A549 (cell line): ENCODE data around the gene SLC6A15.

Experiments used
- CEBPB ChIP-seq, 2 experiments: fragments of >200 bp in 1 of 2; sonication (Bioruptor Twin) in 1 of 2; formaldehyde crosslinking in 1 of 2; IDR thresholded peaks; 2 replicates each; pipeline ENCODE4 v1.6.1; 2012 to 2016
- CTCF ChIP-seq: fragments of >200 bp; sonication (Bioruptor Twin); formaldehyde crosslinking; IDR thresholded peaks from 3 replicates; pipeline ENCODE4 v1.5.1; 2016
- EP300 ChIP-seq, 2 experiments: fragments of >200 bp; sonication (Bioruptor Twin); formaldehyde crosslinking; IDR thresholded peaks; 2 replicates in 1 of 2; 3 replicates in 1 of 2; pipeline ENCODE4 v1.6.1; 2016 to 2017
- FOSL2 ChIP-seq, 2 experiments: fragments of 450-650 bp in 1 of 2; fragments of >200 bp in 1 of 2; sonication (Bioruptor Twin) in 1 of 2; formaldehyde crosslinking; IDR thresholded peaks; 2 replicates each; pipeline versions ENCODE4 v1.5.0 to v1.6.1; 2016 to 2020; ENCODE audit warnings: mild to moderate bottlenecking in 1 of 2, moderate library complexity in 1 of 2
- GATA3 ChIP-seq: IDR thresholded peaks from 2 replicates; pipeline ENCODE4 v1.6.1; 2012; ENCODE audit warnings: borderline replicate concordance
- HOXA7 ChIP-seq: fragments of 250-450 bp; sonication (Bioruptor Pico); IDR thresholded peaks from 2 replicates; pipeline ENCODE4 v1.5.0; 2020; ENCODE audit warnings: mild to moderate bottlenecking, moderate library complexity
- JUN ChIP-seq, 2 experiments: fragments of >200 bp; sonication (Bioruptor Twin); formaldehyde crosslinking; IDR thresholded peaks; 2 replicates in 1 of 2; 3 replicates in 1 of 2; pipeline ENCODE4 v1.6.1; 2016 to 2017
- KDM5A ChIP-seq: fragments of 200-600 bp; sonication (generic); IDR thresholded peaks from 2 replicates; pipeline ENCODE4 v1.6.1; 2016; ENCODE audit warnings: antibody characterized with exemption, mild to moderate bottlenecking
- MYC ChIP-seq: IDR thresholded peaks from 2 replicates; pipeline ENCODE4 v1.6.1; 2012; ENCODE audit warnings: mild to moderate bottlenecking, inconsistent platforms, low read length, improper control_type of control experiment, borderline replicate concordance
- POLR2A ChIP-seq: IDR thresholded peaks from 2 replicates; pipeline ENCODE4 v1.6.1; 2012; ENCODE audit warnings: mild to moderate bottlenecking, low read length
- RAD21 ChIP-seq, 2 experiments: fragments of >200 bp in 1 of 2; sonication (Bioruptor Twin) in 1 of 2; formaldehyde crosslinking in 1 of 2; IDR thresholded peaks in 1 of 2; conservative IDR thresholded peaks in 1 of 2; 2 replicates in 1 of 2; 3 replicates in 1 of 2; pipeline ENCODE4 v1.6.1; 2012 to 2018; ENCODE audit warnings: inconsistent platforms in 1 of 2
- SREBF2 ChIP-seq: fragments of 450-650 bp; IDR thresholded peaks from 2 replicates; pipeline ENCODE4 v1.6.1; 2014; ENCODE audit warnings: mild to moderate bottlenecking, moderate library complexity
- ZFP36 ChIP-seq: fragments of 450-650 bp; IDR thresholded peaks from 2 replicates; pipeline ENCODE4 v1.6.1; 2014; ENCODE audit warnings: borderline replicate concordance; ENCODE audit not compliant: partially characterized antibody

- TF ChIP-seq CTCF (no peak), GATA3 (no peak), POLR2A (no peak), SREBF2 (no peak), RAD21 (conservative IDR thresholded peaks at IDR 0.05 in 1 of 2, IDR thresholded peaks at IDR 0.05 in 1 of 2) (no peak), ZFP36 (no peak), EP300 (IDR thresholded peaks at IDR 0.05) (no peak), JUN (IDR thresholded peaks at IDR 0.05) (no peak), KDM5A (no peak), CEBPB (IDR thresholded peaks at IDR 0.05) (no peak), HOXA7 (CRISPR knock-in tag) (no peak), MYC (no peak), FOSL2 (IDR thresholded peaks at IDR 0.05) (no peak), FOSL2 (CRISPR knock-in tag; IDR thresholded peaks at IDR 0.05) (no peak)
Observed at GRCh38 chr12:84910549-84911241, 1.9 kb downstream of the SLC6A15 start.
